Stimulated activated CD8-positive, alpha-beta memory T cell treated with anti-CD3 and anti-CD28 coated beads, Interleukin-7, amount 100 ng/mL, for 4 hours (primary cell): Measurements from ENCODE around the gene ZNF622.
"Not testable (repeated sequence)": the region's sequence is repeated elsewhere in the genome, so short reads cannot be mapped to it uniquely, and the experiment has no call there.

Experiments
- DNase-seq, 2 donors: peaks; one replicate each; pipeline ENCODE4 v3.0.0-alpha.2; 2020; ENCODE audit warnings: low read depth in 2 of 2

Gene ZNF622

DNA sequence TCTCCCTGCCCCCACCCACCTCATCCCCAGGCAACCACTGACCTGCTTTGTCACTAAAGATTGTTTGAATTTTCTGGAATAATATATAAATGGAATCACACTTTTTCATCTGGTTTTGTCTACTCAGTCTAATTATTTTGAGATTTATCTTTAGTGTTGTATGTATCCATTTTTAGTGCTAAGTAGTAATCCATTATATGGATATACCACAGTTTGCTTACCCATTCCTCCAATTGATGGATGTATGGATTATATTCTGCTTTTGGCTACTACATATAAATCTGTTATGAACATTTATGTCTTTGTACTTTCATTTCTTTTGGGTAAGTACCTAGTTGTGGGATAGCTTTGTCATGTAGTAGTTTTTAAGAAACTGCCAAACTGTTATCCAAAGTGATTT lies 14.5 kb upstream of the ZNF622 start:
- no peak for DNase-seq

DNA sequence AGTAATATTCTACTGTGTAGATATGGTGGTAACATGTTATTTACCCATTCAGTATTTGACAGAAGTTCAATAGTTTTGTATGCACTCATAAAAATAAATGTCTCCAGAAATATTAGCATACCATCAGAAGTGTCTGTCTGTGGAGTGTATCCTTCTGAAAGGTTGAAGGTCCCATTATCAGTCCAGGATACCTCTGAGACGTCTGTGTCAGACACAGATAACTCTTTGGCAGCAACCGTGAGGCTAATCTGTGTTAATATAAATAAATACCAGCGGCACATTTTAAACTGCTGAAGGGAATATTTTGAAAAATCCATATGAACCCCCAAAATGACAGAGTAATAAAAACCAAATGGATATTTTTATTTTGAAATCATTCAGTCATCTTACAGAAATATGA lies 11.9 kb upstream of the ZNF622 start:
- DNase-seq: no peak

DNA sequence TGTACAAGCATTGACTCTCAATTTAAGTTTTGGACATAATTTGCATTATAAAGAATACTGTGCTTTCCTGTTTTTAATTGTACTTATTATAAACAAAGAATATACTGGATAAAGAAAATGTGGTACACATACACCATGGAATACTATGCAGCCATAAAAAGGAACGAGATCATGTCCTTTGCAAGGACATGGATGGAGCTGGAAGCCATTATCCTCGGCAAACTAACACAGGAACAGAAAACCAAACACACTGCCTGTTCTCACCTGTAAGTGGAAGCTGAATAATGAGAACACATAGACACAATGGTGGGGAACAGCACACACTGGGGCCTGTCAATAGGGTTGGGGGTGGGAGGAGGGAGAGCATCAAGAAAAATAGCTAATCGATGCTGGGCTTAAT lies 10.8 kb upstream of the ZNF622 start:
- DNase-seq: not testable (repeated sequence)

DNA sequence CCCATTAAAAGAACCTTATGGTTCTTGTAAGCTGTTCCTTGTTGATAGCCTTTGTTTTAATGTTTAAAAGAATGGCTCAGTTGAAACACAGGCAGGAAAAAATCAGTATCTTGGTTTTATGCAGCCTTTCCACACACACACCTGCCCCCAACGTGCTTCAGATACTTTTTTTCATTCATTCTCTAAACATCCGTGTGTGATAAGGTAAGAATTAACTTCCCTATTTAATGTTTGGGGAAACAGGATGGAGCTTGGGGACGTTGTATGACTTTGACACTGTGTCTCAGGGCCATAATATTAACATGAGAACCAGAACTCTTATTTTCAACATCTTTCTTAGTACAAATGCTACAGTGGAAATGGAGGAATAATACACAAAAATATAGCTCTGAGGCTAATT lies 5.8 kb upstream of the ZNF622 start:
- no peak for DNase-seq

DNA sequence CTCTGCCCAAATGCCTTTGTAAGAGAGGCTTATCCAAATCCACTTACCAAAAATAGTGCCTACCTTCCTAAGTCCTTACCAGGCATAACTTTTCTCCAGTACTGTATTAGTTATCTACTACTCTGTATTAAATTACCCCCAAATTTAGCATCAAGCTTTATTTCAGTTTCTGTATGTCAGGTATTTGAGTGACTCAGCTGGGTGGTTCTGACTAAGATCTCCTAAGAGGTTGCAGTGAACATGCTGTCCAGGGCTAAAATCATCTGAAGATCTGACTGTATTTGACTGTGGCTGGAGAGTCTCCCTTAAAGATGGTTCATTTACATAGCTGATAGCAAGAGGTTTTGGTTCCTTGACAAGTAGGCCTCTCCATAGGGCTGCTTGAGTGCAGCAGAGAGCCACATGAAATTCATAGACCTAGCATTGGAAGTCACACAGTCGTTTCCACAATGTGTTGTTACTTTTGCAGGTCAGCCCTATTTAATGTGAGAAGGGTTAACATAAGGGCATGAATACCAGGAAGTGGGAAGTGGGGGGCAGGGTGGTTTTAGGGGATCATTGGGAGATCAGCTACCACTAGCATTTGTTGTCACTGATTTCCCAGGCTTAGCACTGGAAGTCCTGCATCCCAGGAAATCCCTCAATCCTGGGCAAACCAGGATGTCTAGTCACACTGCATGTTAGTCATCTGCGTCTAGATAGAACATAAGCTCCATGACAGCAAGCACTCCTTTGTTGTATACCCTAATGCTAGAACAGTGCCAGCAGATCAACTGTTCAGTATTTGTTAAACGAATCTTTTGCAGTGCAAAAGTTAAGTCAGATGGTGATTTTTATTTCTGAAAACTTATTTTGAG lies 2.0 kb upstream of the ZNF622 start:
- DNase-seq: no peak

DNA sequence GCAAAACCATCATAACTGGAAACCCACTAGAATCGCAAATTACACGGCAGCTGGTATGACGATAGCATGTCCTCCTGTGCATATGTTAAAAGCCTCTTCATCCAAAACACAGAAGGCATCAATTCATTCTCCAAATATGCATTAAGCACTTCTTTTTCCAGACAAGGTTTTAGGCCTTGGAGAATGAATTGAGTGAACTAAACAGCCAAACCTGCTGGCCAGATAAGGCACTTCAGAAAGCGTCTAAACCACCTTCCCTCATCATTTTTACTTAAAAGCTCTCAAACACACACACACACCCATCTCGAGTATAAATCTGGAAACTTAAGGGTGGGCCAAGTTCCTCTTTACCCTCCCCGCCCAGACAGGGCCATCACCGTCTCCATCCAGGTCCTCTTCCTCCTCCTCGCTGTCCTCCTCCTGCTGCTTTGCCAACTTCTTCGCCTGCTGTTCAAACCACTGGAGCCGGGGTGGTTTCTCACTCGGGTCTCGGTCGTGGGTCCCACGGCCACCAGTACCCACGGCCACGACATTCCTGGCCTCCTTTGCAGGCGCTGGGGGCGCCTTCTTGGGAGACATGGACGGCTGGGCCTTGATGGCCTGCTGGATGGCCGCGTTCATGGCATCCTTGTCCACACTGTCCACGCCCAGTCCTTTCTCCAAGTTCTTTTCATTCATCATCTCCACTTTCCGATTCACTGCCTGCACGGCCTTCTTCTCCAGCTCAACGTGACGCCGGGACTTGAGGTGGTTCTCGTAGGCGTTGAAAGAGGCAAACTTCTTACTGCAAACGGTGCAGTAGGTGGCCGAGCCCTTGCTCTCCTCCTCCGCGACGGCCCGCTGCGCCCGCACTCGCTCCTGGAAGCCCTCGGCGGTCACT lies 696 bp downstream of the ZNF622 start:
- DNase-seq: no peak

DNA sequence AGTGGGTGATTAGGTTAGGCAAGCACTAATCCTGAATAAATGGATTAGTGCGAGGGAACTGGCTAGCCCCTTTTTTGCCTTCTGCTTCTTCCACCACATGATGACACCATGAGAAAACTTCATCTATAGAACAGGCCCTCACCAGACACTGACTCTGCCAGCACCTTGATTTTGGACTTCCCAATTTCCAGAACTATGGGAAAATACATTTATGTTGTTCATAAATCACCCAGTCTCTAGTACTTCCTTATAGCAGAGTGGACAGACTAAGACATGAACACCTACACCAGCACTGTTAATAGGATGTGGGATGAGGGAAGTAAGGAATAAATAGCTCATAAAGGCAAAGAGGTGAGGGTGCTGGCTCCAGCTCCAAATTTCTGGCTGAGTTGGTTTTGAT lies 1.4 kb downstream of the ZNF622 start:
- no peak for DNase-seq

DNA sequence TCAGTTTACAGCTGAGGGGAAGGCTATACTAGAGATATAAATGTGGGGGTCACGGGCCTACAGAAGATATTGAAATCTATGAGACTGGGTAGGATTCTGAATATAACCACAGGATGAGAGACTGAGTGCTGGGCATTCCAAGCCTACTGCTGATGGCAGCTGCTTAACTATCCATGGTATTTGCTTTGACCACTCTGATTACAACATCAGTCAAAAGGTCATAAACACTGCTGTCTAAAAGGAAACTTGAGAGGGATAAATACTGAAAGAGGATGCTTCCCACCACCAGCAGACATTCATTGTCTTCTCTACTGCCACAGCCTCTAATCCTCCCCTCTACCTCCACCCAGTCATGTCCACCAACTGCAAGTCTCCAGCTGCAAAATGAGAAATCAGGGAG lies 3.8 kb downstream of the ZNF622 start:
- no peak for DNase-seq

DNA sequence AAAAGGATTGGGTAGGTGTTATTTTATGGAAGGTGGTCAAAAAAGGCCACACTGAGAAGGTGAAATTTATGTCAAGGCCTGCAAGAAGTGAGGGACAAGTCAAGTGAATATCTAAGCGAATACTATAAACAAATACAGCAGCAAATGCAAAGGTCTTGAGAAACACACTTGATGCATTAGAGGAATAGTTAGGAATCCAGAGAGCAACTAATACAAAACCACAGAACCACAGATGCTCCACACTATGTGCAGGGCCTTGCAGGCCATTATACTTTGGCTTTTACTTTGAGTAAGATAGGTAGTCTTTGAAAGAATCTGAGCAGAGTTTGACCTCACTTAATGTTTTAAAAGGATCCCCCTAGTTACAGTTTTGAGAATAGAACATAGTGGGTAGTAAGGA lies 4.6 kb downstream of the ZNF622 start:
- DNase-seq: no peak

DNA sequence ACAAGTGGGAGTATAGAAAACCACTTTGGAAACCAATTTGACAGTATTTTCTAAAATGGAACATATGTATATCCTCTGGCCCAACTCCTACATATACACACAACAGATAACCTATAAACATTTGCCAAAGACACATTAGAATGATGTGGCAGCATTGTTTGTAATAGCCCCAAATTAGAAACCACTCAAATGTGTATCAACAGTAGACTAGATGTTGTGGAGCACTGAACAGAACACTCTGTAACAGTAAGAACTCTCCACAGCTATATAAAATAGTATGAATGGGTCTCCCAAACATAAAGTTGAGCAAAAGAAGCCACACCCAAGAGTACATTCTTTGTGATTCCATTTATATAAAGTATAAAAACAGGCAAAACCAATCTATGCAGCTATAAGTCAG lies 6.1 kb downstream of the ZNF622 start:
- DNase-seq: no peak

DNA sequence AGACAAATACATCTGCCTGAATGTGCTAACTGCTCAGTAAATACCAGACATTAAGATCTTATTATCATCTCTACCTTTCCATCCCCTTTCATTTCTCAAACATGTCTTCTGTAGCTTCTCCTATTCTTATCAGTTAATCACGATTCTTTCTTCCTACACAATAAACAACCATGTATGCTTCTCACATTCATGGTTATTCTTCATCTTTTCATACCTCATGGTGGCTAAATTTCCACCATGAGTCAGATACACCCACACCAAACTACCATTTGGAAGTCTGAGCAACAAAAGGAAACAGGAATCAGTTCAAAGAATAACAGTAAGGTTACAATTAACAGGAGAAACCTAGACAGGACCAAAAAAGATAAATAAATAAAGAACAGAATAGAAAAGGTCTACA lies 7.7 kb downstream of the ZNF622 start:
- no peak for DNase-seq

DNA sequence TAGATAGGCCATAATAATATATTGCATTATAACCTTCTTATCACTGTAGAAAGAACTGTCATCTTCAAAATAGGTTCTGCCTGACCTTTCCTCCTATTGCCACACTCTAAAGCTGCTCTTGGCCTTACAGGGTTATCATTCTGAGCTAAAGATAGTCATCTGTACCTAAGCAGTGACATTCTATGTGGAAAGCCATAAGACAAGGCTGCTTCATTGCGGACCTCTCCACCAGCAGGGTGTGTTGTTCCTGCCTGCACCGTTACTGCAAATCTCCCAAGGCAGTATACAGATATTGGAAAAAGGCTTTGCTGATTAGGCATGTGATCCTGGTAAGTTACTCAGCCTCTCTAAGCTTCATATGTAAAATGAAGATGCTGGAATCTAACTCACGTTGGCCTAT lies 8.1 kb downstream of the ZNF622 start:
- no peak for DNase-seq

DNA sequence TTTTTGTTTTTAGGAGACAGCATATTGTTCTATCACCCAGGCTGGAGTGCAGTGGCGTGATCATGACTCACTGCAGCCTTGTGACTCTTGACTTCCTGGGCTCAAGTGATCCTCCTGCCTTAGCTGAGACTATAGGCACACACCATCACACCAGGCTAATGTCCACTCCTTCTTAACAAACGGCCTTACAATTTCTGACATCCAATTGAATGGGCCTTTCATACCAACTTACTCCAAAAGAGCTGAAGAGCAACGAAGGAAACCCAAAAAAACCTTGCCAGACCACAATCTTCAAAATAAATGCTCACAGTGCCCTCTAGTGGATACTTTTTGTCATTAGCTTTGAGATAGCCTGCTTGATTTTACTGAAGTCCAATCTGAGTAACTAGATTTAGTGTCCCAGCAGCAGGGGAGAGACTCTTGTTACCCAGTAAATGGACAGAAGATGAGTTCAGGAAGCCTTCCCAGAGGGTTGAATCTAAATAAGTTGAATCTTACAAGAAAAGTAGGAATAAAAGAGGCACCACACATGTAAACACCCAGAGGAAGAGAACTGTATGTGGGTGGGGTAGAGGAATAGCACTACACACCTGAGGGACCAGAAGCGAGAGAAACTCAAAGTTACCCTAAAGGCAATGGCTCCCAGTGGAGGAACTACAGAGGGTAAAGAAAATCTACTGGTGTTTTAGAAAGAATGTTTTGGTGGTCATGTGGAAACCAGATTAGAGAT lies 9.3 kb downstream of the ZNF622 start:
- peak in 1 of 2 donors; percentile 14 for DNase-seq

DNA sequence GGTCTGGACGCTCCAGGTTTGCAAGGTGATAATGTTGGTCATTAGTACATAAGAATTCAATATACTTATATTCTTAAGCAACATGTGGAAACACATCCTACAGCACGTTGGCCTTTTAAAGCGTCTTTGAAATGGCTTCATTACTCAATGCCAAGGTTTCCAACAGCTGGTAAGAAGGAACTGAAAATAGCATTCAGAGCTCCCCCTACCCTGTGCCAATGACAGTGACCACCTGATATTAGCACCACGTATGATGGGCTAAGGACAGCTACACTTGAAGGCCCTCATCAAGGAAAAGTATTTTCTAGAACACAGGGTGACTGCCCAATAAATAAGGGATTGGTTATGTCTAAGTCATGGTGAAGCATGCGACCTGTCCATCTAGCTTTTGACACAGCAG lies 9.9 kb downstream of the ZNF622 start:
- no peak for DNase-seq

DNA sequence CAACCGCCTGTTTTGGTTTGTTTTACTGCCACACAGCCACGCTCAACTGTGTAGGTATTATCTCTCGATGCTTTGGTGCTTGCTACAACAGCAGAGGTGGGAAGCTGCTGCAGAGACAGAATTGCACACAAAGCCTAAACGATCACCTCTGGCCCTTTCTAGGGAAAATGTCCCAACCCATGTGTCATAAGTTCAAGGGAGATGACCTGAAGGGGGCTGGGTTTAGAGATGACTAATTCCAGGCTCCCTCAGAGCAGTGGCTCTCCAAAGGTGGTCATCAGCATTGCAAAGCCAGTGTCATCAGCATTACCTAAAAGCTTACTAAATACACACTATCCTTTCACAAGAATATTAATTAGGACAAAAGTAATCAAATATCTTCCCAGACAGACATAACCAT lies 10.9 kb downstream of the ZNF622 start:
- DNase-seq: no peak

DNA sequence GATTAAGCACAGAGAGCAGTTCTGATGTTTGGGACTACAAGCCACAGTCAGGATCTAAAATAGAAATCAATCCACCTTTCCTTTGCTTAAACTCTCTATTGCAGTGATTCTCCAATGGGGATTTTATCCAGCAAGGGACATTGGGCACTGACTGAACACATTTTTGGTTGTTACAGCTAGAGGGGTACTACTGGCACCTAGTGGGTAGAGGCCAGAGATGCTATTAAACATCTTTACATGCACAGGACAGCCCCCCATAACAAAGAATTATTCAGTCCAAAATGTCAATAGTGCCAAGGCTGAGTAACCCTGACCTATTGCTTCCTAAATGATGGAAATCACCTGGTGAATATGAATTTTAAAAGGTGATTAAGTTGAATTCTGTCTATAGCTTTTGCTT lies 12.0 kb downstream of the ZNF622 start:
- no peak for DNase-seq

DNA sequence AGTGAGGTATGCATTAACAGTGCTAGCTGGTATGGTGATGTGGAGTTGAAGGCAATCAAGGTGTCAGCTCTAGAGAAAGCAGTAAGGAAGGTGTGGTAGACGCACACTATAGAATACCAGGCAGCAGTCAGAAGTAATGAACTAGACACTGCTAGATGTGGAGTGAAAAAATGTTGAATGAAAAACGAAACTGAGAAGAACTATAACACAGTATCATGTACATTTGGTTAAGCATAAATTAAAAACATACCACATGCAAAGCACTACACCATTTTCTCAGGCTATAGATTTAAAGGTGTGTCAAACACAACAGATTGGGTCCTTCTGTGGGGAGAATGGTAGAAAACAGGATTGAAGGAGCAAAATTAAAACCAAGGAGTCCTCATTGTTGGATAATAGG lies 15.4 kb downstream of the ZNF622 start:
- DNase-seq: no peak

DNA sequence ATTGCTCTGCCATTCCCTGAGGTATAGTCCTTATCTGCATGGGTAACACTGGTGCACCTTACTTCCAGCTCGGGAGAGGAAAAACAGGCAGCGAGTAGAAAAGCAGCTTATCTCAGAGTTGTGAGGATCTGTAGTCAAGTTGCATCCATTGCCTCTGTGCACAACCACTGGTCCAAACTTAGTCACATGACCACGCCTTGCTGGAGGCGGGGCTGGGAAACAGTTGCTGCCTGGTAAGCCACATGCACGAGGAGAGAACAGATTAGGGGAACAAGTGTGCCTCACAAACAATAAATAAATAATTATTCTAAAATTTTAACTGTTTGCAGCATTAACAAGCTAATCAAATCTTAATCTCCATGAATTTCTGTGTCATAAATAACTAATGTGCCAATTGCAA lies 18.6 kb downstream of the ZNF622 start:
- no peak for DNase-seq

DNA sequence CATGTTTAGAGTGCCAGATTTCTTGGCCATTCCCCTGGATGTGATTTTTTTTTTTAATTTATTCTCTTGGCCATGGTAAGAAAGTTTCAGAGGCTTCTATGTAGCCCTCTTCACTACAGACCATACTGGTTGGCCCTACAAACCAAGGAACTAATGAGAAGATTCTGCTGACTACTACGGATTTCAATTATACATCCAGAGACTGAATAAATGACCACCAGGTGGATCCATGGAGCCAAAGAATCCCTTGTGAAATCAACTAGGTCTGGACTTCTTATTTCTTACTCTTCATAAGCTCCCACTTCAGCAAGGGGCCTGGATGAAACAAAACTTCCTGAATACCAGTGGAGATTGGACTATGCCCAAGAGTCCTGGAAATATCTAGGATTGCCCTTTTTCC lies 27.6 kb downstream of the ZNF622 start:
- DNase-seq: no peak

DNA sequence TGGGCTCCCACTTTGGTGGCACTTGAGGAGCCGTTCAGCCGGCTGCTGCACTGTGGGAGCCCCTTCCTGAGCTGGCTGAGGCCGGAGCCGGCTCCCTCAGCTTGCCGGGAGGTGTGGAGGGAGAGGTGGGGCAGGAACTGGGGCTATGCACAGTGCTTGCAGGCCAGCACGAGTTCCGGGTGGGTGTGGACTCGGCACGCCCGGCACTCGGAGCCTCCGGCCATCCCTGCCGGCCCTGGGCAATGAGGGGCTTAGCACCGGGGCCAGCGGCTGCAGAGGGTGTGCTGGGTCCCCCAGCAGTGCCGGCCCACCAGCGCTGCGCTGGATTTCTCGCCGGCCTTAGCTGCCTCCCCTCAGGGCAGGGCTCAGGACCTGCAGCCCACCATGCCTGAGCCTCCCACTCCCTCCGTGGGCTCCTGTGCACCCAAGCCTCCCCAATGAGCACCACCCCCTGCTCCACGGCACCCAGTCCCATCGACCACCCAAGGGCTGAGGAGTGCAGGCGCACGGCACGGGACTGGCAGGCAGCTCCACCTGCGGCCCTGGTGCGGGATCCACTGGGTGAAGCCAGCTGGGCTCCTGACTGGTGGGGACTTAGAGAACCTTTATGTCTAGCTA lies 29.4 kb downstream of the ZNF622 start:
- DNase-seq: not testable (repeated sequence)

DNA sequence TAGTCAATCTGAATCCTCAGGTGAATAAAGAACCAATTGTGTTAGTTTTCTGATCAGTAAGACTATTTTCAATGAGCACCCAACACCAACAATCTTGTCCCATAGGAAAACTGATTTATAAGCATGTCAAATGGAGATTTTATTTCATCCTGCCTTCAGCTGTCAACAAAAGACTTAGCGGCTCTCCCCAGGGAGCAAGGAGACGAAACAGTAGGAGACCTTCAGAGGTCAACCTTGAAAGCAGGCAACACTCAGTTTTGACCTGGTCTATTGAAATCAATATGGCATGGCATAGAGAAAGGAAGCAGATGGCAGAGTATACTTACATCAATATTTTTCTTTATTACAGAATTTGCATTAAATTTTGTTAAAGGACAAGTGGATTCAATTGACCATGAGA lies 34.1 kb downstream of the ZNF622 start:
- DNase-seq: no peak
